GM18517 (cell line): Measurements from ENCODE around the gene FAM20C.

Experiments used
- ATAC-seq: cut with Tn5 transposase; IDR thresholded peaks from one replicate; pipeline ENCODE4 v1.9.1; 2021; ENCODE audit warnings: mild to moderate bottlenecking, moderate library complexity; ENCODE audit not compliant: unreplicated experiment

Gene FAM20C

GRCh38 chr7:266851-267840 is 74.8 kb downstream of the FAM20C start:
- no peak for ATAC-seq

- no peak for ATAC-seq
Observed at GRCh38 chr7:268991-269390, 76.6 kb downstream of the FAM20C start.

GRCh38 chr7:269721-270120 is 77.3 kb downstream of the FAM20C start:
- ATAC-seq = no peak

- ATAC-seq = no peak
Observed at GRCh38 chr7:270351-270983, 78.1 kb downstream of the FAM20C start.

- no peak for ATAC-seq
Observed at GRCh38 chr7:271266-272107, 79.1 kb downstream of the FAM20C start.

GRCh38 chr7:272108-272615 is 79.8 kb downstream of the FAM20C start:
- ATAC-seq = no peak

GRCh38 chr7:272631-273030 is 80.3 kb downstream of the FAM20C start:
- ATAC-seq = no peak

GRCh38 chr7:273327-273726 is 81.0 kb downstream of the FAM20C start:
- no peak for ATAC-seq

GRCh38 chr7:274266-274665 is 81.9 kb downstream of the FAM20C start:
- no peak for ATAC-seq

- no peak for ATAC-seq
Observed at GRCh38 chr7:276230-276835, 84.0 kb downstream of the FAM20C start.

- ATAC-seq = no peak
Observed at GRCh38 chr7:277228-277627, 84.9 kb downstream of the FAM20C start.

GRCh38 chr7:278081-278480 is 85.7 kb downstream of the FAM20C start:
- no peak for ATAC-seq

- no peak for ATAC-seq
Observed at GRCh38 chr7:279821-280220, 87.5 kb downstream of the FAM20C start.

- no peak for ATAC-seq
Observed at GRCh38 chr7:280461-280860, 88.1 kb downstream of the FAM20C start.

- ATAC-seq = no peak
Observed at GRCh38 chr7:281637-282036, 89.3 kb downstream of the FAM20C start.

GRCh38 chr7:282621-283020 is 90.2 kb downstream of the FAM20C start:
- no peak for ATAC-seq

GRCh38 chr7:284762-285722 is 92.7 kb downstream of the FAM20C start:
- no peak for ATAC-seq

- ATAC-seq = no peak
Observed at GRCh38 chr7:285731-286130, 93.4 kb downstream of the FAM20C start.

GRCh38 chr7:286266-286665 is 93.9 kb downstream of the FAM20C start:
- ATAC-seq = no peak
